ENCODE results near the gene TMEM272.

TMEM272 gene, protein sequence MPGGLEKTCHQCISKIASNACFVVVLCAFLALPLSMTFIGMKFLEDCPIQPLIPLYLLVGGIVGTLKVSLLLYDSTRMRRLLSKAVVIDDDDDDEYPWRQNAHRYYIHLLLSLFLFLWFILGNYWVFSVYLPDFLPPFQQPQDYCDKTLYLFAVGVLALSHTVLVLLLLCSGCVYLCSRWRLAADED

DNA sequence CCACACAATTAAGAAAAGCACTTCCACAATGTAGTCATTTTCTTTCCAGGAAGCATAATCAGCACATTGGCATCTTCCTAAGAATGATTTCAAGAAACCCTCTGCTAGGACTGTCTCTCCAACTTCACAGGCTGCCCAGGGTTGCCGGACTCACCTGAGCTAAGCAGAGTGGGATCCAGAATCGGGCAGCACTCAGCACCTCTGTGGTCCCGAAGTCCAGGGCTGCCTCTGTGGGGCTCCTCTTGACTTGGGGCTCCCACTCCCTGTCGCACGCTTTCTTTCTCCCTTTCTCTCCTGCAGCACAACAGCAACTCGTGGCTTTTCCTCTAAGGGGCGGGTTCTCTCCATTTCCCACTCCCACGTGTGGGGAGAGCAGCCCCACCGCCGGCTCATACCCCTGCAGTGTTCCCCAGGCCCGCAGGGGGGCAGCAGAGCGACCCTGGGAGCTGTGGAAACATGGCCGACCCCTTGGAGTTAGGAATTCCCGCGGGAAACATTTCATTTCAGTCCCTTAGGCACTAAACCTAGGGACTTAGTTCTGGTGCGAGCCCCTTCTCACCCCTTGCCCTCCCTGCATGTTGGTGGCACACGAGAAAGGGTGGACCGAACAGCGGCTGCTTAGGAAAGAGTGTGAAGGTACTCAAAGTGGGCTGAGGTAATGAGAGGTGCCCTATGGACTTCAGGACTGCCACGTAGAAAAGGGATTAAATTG, at the start of gene TMEM272:
TMEM272 (minus strand) TSS at position 316 of the 712 bp plus-strand sequence. CDS start 6,647 bp downstream, outside the sequence.
- TF ChIP-seq YY1 (IDR thresholded peaks at IDR 0.05; ENCODE audit: insufficient read depth, insufficient read length) (peak; percentile 23), ZNF274 (IDR thresholded peaks at IDR 0.05; ENCODE audit: low read depth, low read length) (no peak)
- Histone ChIP-seq H3K4me3 (ENCODE audit: insufficient read length, low read depth) (no peak within 1 kb of the TSS), H3K4me1 (ENCODE audit: insufficient read depth, insufficient read length) (no peaks in the 10 kb centered on the region), H3K9me3 (ENCODE audit: insufficient read depth, low read length) (no peaks in the 10 kb centered on the region), H3K9ac (ENCODE audit: insufficient read length, low read depth) (no peak within 1 kb of the TSS), H3K27me3 (ENCODE audit: insufficient read depth, insufficient read length) (no peaks in the 10 kb centered on the region), H3K36me3 (ENCODE audit: insufficient read depth, insufficient read length, low read length) (no peaks in the 10 kb centered on the region)
- peak; percentile 20 for DNase-seq (ENCODE audit: low read depth, low spot score)

DNA sequence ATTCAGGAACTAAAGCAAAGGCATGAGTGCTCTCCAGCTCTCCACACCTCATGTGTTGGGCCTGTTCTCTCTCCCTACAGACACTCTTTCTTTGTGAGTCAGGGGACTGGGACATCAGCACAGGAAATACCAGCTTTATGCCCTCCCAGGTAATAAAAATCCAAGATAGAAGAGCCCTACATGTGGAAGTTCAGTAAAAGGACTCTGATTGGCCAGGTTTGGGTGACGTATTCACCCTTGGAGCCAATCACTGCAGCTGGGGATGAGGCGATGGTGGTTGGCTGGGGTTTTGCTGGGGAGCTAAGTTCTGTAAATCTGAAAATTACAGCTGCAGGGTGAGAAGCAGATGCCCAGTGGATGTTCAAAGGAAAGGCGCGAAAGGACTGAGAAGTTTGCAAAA, 49.3 kb upstream of the TMEM272 start:
- Histone ChIP-seq H3K4me1 (ENCODE audit: insufficient read depth, insufficient read length) (no peaks in the 10 kb centered on the region), H3K9ac (ENCODE audit: insufficient read length, low read depth) (no peak overlapping the region), H3K36me3 (ENCODE audit: insufficient read depth, insufficient read length, low read length) (no peaks in the 10 kb centered on the region), H3K27me3 (ENCODE audit: insufficient read depth, insufficient read length) (no peaks in the 10 kb centered on the region), H3K9me3 (ENCODE audit: insufficient read depth, low read length) (no peaks in the 10 kb centered on the region), H3K4me3 (ENCODE audit: insufficient read length, low read depth) (no peak overlapping the region)
- no peak for DNase-seq (ENCODE audit: low read depth, low spot score)
- TF ChIP-seq SUZ12 (IDR thresholded peaks at IDR 0.05; ENCODE audit: extremely low read depth, insufficient read depth, insufficient read length), result no peak
- no peak for TF ChIP-seq ZNF274 (IDR thresholded peaks at IDR 0.05; ENCODE audit: low read depth, low read length)
- TF ChIP-seq YY1 (IDR thresholded peaks at IDR 0.05; ENCODE audit: insufficient read depth, insufficient read length), result no peak

DNA sequence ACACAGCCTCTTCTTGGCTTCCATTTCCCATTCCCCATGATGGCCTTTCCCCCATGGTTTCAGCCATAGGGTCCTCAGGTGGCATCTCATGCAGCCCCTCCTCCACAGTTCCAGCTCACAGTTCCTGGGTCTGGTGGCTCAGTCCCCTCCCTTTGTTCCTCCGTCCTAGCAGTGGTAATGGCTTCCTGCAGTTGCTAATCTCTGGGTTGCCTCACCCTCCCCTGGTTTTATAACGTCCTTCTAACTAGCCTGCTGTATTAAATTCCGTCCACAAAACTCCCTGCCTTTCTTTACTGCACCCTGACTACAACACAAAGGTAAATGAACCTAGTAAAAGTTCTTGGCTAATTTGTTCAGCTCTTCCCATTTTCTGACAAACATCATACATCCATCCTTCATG, 47.7 kb upstream of the TMEM272 start:
- Histone ChIP-seq H3K27me3 (ENCODE audit: insufficient read depth, insufficient read length) (no peaks in the 10 kb centered on the region), H3K9me3 (ENCODE audit: insufficient read depth, low read length) (no peaks in the 10 kb centered on the region), H3K4me3 (ENCODE audit: insufficient read length, low read depth) (no peak overlapping the region), H3K36me3 (ENCODE audit: insufficient read depth, insufficient read length, low read length) (no peaks in the 10 kb centered on the region), H3K9ac (ENCODE audit: insufficient read length, low read depth) (no peak overlapping the region), H3K4me1 (ENCODE audit: insufficient read depth, insufficient read length) (no peaks in the 10 kb centered on the region)
- no peak for TF ChIP-seq ZNF274 (IDR thresholded peaks at IDR 0.05; ENCODE audit: low read depth, low read length)
- TF ChIP-seq SUZ12 (IDR thresholded peaks at IDR 0.05; ENCODE audit: extremely low read depth, insufficient read depth, insufficient read length), result no peak
- TF ChIP-seq YY1 (IDR thresholded peaks at IDR 0.05; ENCODE audit: insufficient read depth, insufficient read length), result no peak
- DNase-seq (ENCODE audit: low read depth, low spot score), result no peak

DNA sequence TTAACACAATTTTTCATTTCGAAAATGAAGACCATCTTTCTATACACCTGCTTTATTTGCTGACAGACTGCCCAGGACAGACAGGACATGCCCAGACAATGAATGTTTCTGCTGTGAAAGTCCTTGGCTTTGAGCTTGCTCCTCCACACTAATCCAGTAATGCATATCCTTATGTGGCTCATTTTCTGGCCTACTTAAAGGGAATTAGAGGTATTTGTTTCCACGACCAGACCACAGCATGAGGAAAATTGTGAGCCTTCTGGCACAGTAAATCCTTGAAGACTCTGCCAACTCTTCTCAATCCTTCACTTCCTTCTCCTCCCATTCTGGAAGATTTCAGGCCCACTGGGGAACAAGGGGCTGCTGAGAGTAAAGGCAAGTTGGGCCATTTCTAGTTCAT, 42.5 kb upstream of the TMEM272 start:
- no peak for TF ChIP-seq ZNF274 (IDR thresholded peaks at IDR 0.05; ENCODE audit: low read depth, low read length)
- TF ChIP-seq SUZ12 (IDR thresholded peaks at IDR 0.05; ENCODE audit: extremely low read depth, insufficient read depth, insufficient read length), result no peak
- TF ChIP-seq YY1 (IDR thresholded peaks at IDR 0.05; ENCODE audit: insufficient read depth, insufficient read length), result no peak
- Histone ChIP-seq H3K9me3 (ENCODE audit: insufficient read depth, low read length) (no peaks in the 10 kb centered on the region; the same call in 1 of the 2 replicates), H3K27me3 (ENCODE audit: insufficient read depth, insufficient read length) (no peaks in the 10 kb centered on the region), H3K4me1 (ENCODE audit: insufficient read depth, insufficient read length) (no peaks in the 10 kb centered on the region), H3K36me3 (ENCODE audit: insufficient read depth, insufficient read length, low read length) (no peaks in the 10 kb centered on the region), H3K4me3 (ENCODE audit: insufficient read length, low read depth) (no peak overlapping the region), H3K9ac (ENCODE audit: insufficient read length, low read depth) (no peak overlapping the region)
- DNase-seq (ENCODE audit: low read depth, low spot score), result no peak

DNA sequence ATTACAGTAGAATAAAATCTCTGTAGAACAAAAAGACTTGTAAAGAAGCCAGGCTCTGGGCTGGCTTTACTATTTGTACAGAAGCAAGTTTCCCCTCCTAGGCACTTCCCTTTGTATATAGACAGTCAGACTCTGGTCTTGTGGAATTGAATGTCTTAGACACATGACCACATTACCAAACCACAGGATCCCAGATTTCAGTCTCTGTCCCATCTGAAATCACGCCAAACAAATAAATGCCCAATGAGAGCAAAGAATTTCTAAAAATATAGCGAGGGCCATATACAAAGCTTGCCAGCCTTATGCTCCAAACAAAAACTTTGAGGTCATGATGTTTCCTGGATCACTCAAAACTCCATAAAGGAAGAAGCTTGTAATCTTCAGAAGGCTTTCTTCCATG, 40.7 kb upstream of the TMEM272 start:
- Histone ChIP-seq H3K36me3 (ENCODE audit: insufficient read depth, insufficient read length, low read length) (no peaks in the 10 kb centered on the region), H3K9ac (ENCODE audit: insufficient read length, low read depth) (no peak overlapping the region), H3K4me1 (ENCODE audit: insufficient read depth, insufficient read length) (no peaks in the 10 kb centered on the region), H3K27me3 (ENCODE audit: insufficient read depth, insufficient read length) (no peaks in the 10 kb centered on the region), H3K4me3 (ENCODE audit: insufficient read length, low read depth) (no peak overlapping the region), H3K9me3 (ENCODE audit: insufficient read depth, low read length) (no peaks in the 10 kb centered on the region; the same call in 1 of the 2 replicates)
- no peak for TF ChIP-seq YY1 (IDR thresholded peaks at IDR 0.05; ENCODE audit: insufficient read depth, insufficient read length)
- no peak for TF ChIP-seq SUZ12 (IDR thresholded peaks at IDR 0.05; ENCODE audit: extremely low read depth, insufficient read depth, insufficient read length)
- TF ChIP-seq ZNF274 (IDR thresholded peaks at IDR 0.05; ENCODE audit: low read depth, low read length), result no peak
- no peak for DNase-seq (ENCODE audit: low read depth, low spot score)

DNA sequence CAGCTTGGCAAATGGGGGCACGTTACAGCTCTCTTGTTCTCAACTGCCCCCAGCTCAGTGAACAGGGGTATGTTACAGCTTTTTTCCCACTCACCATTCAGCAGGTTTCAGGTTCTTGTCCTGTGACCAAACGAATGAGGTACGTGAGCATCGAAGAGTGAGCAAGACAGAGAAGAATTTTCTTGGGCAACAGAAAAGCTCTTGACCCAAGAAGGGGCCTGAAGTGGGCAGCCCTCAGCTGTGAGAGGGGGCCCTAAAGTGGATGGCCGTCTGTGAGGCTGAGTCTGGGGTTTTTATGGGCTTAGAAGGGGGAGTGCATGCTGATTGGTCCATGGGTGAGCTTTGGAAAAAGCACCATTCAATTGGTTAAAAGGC, 38.2 kb upstream of the TMEM272 start:
- no peaks in the 10 kb centered on the region for H3K4me1 ChIP-seq (ENCODE audit: insufficient read depth, insufficient read length)
- H3K9me3 ChIP-seq (ENCODE audit: insufficient read depth, low read length), result no peaks in the 10 kb centered on the region; the same call in 1 of the 2 replicates
- DNase-seq (ENCODE audit: low read depth, low spot score), result no peak
- H3K27me3 ChIP-seq (ENCODE audit: insufficient read depth, insufficient read length), result no peaks in the 10 kb centered on the region
- no peak overlapping the region for H3K9ac ChIP-seq (ENCODE audit: insufficient read length, low read depth)
- TF ChIP-seq SUZ12 (IDR thresholded peaks at IDR 0.05; ENCODE audit: extremely low read depth, insufficient read depth, insufficient read length), result no peak
- TF ChIP-seq YY1 (IDR thresholded peaks at IDR 0.05; ENCODE audit: insufficient read depth, insufficient read length), result no peak
- TF ChIP-seq ZNF274 (IDR thresholded peaks at IDR 0.05; ENCODE audit: low read depth, low read length), result no peak
- no peak overlapping the region for H3K4me3 ChIP-seq (ENCODE audit: insufficient read length, low read depth)
- no peaks in the 10 kb centered on the region for H3K36me3 ChIP-seq (ENCODE audit: insufficient read depth, insufficient read length, low read length)

DNA sequence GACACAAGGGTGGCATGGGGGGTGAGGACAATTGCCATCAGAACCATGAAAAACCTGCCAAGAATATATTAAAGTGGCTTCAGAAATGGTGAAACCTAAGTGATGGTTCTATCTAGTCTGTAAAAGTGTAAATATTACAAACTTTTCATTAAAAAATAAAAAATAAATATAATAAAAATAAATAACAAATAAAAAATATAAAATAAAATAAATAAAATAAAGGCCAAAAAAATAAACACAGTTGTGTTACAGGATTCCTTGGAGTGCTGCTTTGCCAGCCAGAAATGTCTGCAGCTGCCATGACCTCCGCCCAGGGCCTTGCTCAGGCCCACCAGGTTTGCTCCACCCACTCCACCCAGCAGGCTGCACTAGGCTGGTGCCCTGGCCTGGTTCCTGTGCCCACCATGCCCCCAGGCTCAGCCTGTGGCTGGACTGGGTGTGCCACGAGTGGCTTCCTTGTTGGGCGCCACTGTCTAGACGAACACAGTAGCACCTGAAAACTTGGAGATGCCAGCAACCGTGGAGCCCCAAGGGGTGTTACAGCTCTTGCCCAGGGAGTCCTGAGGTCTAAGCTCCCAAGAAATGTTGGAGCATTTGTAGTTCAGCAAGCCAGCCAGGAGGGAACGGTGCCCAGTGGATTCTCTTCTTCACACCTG, 37.7 kb upstream of the TMEM272 start:
- no peak for DNase-seq (ENCODE audit: low read depth, low spot score)
- H3K4me3 ChIP-seq (ENCODE audit: insufficient read length, low read depth), result no peak overlapping the region
- H3K9me3 ChIP-seq (ENCODE audit: insufficient read depth, low read length), result no peaks in the 10 kb centered on the region; the same call in 1 of the 2 replicates
- H3K4me1 ChIP-seq (ENCODE audit: insufficient read depth, insufficient read length), result no peaks in the 10 kb centered on the region
- H3K36me3 ChIP-seq (ENCODE audit: insufficient read depth, insufficient read length, low read length), result no peaks in the 10 kb centered on the region
- H3K9ac ChIP-seq (ENCODE audit: insufficient read length, low read depth), result no peak overlapping the region
- no peak for TF ChIP-seq ZNF274 (IDR thresholded peaks at IDR 0.05; ENCODE audit: low read depth, low read length)
- no peak for TF ChIP-seq SUZ12 (IDR thresholded peaks at IDR 0.05; ENCODE audit: extremely low read depth, insufficient read depth, insufficient read length)
- no peak for TF ChIP-seq YY1 (IDR thresholded peaks at IDR 0.05; ENCODE audit: insufficient read depth, insufficient read length)
- H3K27me3 ChIP-seq (ENCODE audit: insufficient read depth, insufficient read length), result no peaks in the 10 kb centered on the region

Data from NT2/D1 (cell line).